Fibroblast of mammary gland (primary cell): ENCODE data around the gene CLCN1.

Experiments
- DNase-seq: peaks from one replicate; pipeline ENCODE4 v3.0.0-alpha.2; 2010; ENCODE audit warnings: low read depth
- H3K4me3 ChIP-seq: 2 replicates; pipeline ENCODE4 v1.5.1; 2011; ENCODE audit warnings: low read depth, mild to moderate bottlenecking, low read length, moderate library complexity; ENCODE audit not compliant: control insufficient read depth
- CTCF ChIP-seq: conservative IDR thresholded peaks from 2 replicates; pipeline ENCODE4 v1.5.1; 2011; ENCODE audit warnings: low read depth, low read length, inconsistent platforms; ENCODE audit not compliant: control insufficient read depth, insufficient read depth

Gene CLCN1

GRCh38 chr7:143394068-143394467 is 78.2 kb downstream of the CLCN1 start:
- TF ChIP-seq CTCF = no peak
- DNase-seq = no peak
- no peak overlapping the region for H3K4me3 ChIP-seq

- no peak for DNase-seq
- no peak for TF ChIP-seq CTCF
- no peak overlapping the region for H3K4me3 ChIP-seq
Observed at GRCh38 chr7:143394777-143395176, 78.9 kb downstream of the CLCN1 start.

- H3K4me3 ChIP-seq = no peak overlapping the region
- peak; percentile 28 for TF ChIP-seq CTCF
- peak; percentile 45 for DNase-seq
Observed at GRCh38 chr7:143395187-143396149, 79.6 kb downstream of the CLCN1 start.

GRCh38 chr7:143396182-143396581 is 80.3 kb downstream of the CLCN1 start:
- H3K4me3 ChIP-seq = no peak overlapping the region
- DNase-seq = no peak
- no peak for TF ChIP-seq CTCF

- no peak overlapping the region for H3K4me3 ChIP-seq
- TF ChIP-seq CTCF = no peak
- no peak for DNase-seq
Observed at GRCh38 chr7:143396625-143397556, 81.0 kb downstream of the CLCN1 start.

GRCh38 chr7:143397710-143398530 is 82.0 kb downstream of the CLCN1 start:
- TF ChIP-seq CTCF = no peak
- no peak for DNase-seq
- H3K4me3 ChIP-seq = no peak overlapping the region
